ENCODE results near the gene KREMEN2. TPM values are rescaled to one million over a fixed set of nuclear protein-coding genes. Genes with fewer than 3 reads are reported as not detected.

Gene KREMEN2
- polyA plus RNA-seq, 1 donor, result 1.4 TPM

Other genes starting within 250 kb of the KREMEN2 start
- gene PRSS27, start 244.1 kb upstream of the KREMEN2 start, polyA plus RNA-seq (ENCODE audit: insufficient read length), result 1.3 TPM
- gene SRRM2, start 211.6 kb upstream of the KREMEN2 start, polyA plus RNA-seq (ENCODE audit: insufficient read length), result 820 TPM
- gene ELOB, start 187.0 kb upstream of the KREMEN2 start, polyA plus RNA-seq (ENCODE audit: insufficient read length), result 182 TPM
- gene PRSS33, start 176.7 kb upstream of the KREMEN2 start, polyA plus RNA-seq (ENCODE audit: insufficient read length), result 0.20 TPM
- not detected for gene PRSS41, start 165.8 kb upstream of the KREMEN2 start, polyA plus RNA-seq (ENCODE audit: insufficient read length)
- gene PRSS21, start 147.0 kb upstream of the KREMEN2 start, polyA plus RNA-seq (ENCODE audit: insufficient read length), result 0.22 TPM
- 0.48 TPM for gene ZG16B, start 134.0 kb upstream of the KREMEN2 start, polyA plus RNA-seq (ENCODE audit: insufficient read length)
- 8.2 TPM for gene PRSS22, start 106.1 kb upstream of the KREMEN2 start, polyA plus RNA-seq (ENCODE audit: insufficient read length)
- 15.2 TPM for gene FLYWCH2, start 81.1 kb upstream of the KREMEN2 start, polyA plus RNA-seq (ENCODE audit: insufficient read length)
- gene FLYWCH1, start 52.3 kb upstream of the KREMEN2 start, polyA plus RNA-seq (ENCODE audit: insufficient read length), result 16.4 TPM
- gene PAQR4, start 5.1 kb downstream of the KREMEN2 start, polyA plus RNA-seq (ENCODE audit: insufficient read length), result 9.6 TPM
- gene PKMYT1, start 16.2 kb downstream of the KREMEN2 start, polyA plus RNA-seq (ENCODE audit: insufficient read length), result 22.0 TPM
- 2.0 TPM for gene CLDN9, start 48.6 kb downstream of the KREMEN2 start, polyA plus RNA-seq (ENCODE audit: insufficient read length)
- 29.6 TPM for gene CLDN6, start 53.9 kb downstream of the KREMEN2 start, polyA plus RNA-seq (ENCODE audit: insufficient read length)
- gene TNFRSF12A, start 56.1 kb downstream of the KREMEN2 start, polyA plus RNA-seq (ENCODE audit: insufficient read length), result 6.7 TPM
- gene HCFC1R1, start 59.7 kb downstream of the KREMEN2 start, polyA plus RNA-seq (ENCODE audit: insufficient read length), result 56.2 TPM
- 29.5 TPM for gene THOC6, start 59.8 kb downstream of the KREMEN2 start, polyA plus RNA-seq (ENCODE audit: insufficient read length)
- gene BICDL2, start 72.7 kb downstream of the KREMEN2 start, polyA plus RNA-seq (ENCODE audit: insufficient read length), result 2.6 TPM
- 1.7 TPM for gene MMP25, start 82.3 kb downstream of the KREMEN2 start, polyA plus RNA-seq (ENCODE audit: insufficient read length)
- 23.4 TPM for gene IL32, start 101.4 kb downstream of the KREMEN2 start, polyA plus RNA-seq (ENCODE audit: insufficient read length)
- gene ZSCAN10, start 135.0 kb downstream of the KREMEN2 start, polyA plus RNA-seq (ENCODE audit: insufficient read length), result 0.10 TPM
- 15.2 TPM for gene ZNF205, start 148.3 kb downstream of the KREMEN2 start, polyA plus RNA-seq (ENCODE audit: insufficient read length)
- 13.2 TPM for gene ZNF213, start 170.8 kb downstream of the KREMEN2 start, polyA plus RNA-seq (ENCODE audit: insufficient read length)
- not detected for gene OR1F1, start 223.9 kb downstream of the KREMEN2 start, polyA plus RNA-seq (ENCODE audit: insufficient read length)

Measured in left kidney (tissue), 1 donor.